GOT3 (cell line): ENCODE results near the gene CFDP1.

Source experiments
- DNase-seq: peaks from one replicate; lab custom pipeline; 2025; ENCODE audit warnings: mixed read lengths; lab: John Stamatoyannopoulos, UW

Gene CFDP1

DNA sequence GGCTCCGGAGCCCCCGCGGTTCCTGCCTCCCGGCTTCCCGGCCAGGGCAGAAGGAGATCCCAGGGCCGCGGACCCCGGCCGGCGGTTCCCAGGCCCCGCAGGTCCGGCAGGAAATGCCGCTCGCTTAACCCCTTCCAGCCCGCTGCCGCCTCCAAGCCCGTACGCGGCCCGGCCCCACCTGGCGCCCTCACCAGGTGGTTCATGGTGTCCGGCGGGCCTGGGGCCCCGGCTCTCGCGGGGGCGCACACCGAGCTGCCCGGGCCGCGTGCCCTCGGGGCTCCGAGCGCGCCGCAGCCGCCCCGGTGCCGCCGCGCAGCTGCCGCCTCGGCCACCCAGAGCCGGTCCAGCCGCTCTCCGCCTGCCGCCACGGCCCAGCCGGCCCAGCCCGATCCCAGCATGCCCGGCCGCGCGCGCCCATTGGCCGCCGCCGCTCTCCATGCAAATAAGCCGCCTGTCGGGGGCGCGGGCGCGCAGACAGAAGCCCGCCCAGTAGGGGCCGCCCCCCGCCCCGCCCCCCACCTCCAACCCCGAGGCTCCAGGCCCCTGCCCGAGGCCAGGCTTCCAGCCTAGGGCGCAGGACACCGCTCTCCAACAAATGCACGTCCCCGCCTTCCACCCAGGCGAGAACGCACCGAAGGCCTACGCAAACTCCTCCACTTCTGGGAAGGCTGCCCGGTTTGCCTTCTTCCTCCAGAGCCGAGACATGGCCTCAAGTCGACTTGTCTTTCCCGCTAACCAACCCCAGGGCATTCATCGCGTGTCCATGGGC lies 181.8 kb downstream of the CFDP1 start, which contains the start of gene BCAR1:
Gene BCAR1 (minus strand): TSS at position 345 of the 769 bp plus-strand sequence. CDS start 142 bp downstream, at position 203.
- DNase-seq: peak; percentile 69

DNA sequence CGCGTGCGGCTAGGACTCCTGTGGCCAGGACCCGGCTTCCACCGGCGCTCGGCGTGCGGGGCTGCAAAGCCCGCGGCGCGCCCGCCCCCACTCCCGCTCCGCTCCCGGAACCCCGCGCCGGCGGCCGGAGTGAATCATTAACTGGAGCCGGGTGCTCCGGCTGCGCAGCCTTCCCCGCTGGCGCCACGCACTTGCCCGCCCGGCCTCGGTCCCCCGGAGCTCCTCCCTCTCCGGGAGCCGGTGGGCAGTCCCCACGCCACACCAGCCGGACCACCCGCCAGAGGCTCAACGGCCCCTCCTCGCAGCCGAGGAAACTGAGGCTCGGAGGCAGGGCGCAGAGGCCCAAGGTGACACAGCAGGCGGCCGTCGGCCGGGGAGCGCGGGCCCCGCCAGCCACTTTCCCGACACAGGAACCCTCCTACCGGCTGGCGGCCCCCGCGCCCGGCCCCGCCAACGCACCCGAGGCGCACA lies 182.5 kb downstream of the CFDP1 start:
- DNase-seq: no peak

DNA sequence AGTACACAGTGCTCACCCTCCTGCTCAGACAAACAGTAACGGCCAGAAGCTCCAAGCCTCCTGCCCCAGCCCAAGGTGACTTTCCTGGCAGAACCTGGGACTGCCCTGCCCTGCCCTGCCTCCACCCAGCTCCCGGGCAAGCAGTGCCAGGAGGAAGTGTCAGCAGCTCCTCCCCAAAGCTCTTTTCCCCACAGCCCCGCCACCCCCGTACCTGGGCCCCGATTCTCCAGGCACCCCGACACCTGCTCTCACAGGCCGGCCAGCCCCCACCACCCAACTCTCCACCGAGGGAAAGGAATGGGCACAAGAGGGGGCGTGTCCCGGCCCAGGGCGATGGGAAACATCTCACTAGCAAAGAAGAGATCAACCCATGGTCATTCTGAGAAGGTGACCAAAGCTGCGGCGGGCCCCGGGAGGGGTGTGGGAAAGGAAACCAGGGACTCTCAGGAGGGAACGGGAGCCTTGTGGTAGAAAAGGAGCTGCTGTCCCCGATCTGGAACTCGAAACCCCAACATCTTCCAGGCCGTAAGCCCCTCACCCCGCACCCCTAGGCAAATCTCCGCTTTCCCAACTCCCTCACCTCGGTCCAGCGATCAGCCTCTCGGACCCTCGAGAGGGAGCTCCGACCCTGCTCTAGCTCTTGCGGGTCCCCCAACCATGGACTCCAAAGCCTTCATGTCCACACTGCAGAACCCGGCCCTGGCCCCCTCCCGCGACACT lies 183.1 kb downstream of the CFDP1 start:
- no peak for DNase-seq

DNA sequence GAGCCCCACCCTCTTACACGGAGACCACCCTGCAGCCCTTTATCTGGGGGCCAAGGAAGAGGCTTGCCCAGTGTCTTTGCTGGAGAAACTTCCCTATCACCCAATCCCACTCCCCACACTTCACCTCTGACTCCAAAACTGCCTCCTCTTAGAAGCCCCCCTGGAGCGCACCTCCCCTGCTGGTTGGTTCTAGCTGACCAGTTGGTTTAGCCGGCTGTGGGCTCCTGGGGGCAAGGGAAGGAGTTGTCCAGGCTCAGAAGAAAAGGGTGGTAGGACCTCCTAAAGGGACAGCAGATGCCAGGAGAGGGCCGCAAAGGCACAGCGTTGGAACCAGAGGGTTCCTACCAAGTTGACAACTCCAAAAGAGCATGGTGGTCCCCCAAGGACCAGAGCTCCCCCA lies 183.9 kb downstream of the CFDP1 start:
- DNase-seq: no peak

DNA sequence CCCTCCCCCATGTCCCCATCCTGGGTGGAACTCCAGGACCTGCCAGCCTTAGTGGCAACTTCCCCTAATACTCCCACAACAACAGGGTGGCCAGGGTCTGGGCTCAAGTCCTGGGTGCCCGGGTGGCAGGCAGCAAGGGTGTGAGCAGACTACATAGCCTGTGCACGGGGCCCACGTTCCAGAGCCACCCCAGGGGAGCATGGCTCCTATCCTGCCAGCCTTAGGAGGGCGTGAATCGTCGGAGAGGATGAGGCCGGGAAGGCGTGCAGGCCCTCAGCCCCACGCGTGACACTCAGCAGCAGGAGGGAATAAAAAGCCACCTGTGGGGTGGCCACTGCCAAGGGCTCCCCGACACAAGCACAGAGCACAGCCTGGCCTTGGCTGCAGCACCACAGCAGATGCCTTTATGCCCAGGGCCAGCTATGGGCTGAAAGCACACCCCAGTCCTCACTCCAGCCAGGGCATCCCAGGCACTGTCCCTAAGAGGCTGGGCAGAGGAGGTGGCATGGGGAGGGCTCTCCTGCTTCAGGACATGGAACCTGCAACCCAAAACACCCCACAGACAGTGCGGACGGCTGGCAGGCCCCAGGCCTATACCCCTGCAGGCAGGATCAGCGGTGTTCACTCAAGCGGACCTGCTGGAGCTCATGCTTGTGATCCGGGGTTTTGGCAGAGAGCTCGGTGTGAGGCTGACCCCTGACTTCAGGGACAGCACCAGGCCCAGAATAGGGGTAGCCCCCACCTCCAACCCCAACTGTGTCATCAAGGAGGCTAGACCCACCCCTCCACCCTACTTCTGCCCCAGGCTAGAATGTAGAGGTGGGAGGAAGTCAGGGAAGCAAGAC lies 184.5 kb downstream of the CFDP1 start:
- no peak for DNase-seq

DNA sequence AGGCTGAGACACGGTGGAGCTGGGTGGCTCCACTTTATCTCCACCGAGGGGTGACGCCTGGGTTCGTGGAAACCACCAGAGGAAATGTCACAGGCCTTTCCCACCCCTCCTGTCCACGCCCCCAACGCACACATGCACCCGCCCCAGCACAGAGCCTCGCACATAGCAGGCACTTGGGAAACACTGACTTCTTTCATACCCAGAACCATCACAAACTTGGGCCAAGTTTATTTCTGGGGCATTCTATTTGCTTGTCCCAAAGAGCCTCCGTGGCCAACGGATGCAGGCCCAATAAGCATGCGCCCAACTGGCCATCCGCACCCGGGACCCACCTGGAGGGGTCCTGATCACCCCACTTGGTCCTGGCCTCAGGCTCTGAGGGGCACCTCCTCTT lies 185.2 kb downstream of the CFDP1 start:
- DNase-seq: no peak

DNA sequence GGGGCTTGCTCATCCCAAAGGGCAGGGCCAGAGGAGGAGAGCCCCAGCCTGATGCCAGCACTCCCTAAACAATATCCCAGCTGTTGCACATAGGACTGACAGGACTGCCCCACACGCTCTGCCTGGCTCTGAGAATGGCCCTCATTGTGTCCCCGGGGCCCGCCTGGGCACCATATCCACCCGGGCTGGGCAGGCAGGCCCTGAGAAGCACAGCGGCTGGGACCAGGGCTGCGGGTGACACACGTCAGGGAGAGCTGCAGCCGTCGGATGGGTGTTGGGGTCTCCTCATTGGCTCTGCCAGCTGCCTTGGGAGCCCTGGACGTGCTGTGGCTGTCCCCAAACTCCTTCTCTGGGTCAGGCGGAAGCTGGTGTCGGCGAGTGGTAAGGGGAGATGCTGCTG lies 186.1 kb downstream of the CFDP1 start:
- DNase-seq: no peak

DNA sequence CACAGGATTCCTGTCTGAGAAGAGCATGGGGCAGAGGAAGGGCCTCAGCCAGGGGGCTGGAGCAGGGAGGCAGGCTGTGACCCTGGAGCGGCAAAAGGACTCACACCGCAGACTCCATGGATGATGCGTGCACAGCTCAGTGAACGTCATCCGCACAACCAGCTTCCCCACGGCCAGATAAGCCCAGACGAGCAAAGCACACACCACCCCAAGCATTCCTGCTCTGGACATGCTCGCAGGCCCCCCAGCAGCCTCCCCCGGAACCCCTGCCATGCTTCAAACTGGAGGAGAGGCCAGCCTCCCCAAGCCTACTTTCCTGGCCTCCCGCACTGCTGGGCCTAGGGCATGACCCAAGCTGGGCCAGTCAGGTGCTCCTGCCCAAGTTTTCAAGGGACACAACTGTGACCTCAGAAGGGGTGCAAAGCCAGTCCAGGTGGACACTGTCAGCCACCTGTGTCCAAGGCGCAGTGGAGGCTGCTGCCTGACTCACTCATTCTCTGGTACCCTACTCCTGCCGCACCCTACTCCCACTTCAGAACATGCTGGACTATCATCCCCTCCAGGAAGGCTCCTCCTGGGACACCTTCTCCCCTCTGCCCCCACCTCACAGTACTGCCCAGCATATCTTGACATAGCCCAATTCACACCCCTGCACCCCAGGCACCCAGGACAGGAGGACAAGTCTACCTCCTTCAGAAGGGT lies 186.6 kb downstream of the CFDP1 start:
- DNase-seq: no peak

DNA sequence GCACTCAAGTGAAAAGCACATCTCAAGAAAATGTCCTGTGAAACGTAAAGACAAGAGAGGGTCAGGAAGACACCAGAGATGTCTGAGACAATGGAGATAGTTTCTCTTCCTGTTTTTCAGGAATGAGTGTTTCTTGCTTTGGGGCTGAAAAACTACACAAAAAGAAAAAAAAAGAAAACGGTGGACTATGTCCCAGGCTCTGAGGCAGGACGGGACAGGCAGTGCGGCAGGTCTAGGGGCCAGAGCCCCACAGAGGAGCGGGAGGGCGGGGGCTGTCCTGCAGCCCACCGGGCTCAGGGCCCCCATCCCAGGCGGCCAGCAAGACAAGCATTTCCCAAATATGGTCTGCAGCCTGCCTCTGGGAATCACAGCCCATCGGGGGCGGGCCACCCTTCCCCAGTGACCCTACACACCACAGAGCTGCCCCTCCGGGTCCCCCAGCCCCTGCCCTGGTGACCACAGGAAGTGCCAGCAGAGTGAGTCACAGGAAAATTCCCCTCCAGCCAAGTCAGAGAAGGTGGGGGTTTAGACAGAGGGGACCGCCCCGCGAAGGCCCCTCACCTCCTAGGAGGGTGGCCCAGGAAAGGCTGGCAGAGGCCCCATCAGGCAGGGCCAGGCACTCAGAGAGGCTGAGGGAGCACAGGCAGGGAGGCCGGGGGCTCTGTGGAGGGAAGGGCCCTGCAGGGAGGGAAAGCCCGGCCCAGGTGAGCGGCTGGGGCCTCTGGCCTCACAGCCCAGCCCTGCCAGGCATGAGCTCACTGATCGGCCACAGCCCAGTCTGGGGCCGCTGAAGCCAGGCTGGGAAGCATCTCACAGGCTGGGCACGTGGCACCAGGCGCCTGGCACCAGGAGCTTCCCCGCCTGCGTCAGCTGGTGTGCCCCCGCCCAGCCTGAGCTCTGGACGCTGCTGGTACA lies 188.2 kb downstream of the CFDP1 start:
- peak; percentile 89 for DNase-seq

DNA sequence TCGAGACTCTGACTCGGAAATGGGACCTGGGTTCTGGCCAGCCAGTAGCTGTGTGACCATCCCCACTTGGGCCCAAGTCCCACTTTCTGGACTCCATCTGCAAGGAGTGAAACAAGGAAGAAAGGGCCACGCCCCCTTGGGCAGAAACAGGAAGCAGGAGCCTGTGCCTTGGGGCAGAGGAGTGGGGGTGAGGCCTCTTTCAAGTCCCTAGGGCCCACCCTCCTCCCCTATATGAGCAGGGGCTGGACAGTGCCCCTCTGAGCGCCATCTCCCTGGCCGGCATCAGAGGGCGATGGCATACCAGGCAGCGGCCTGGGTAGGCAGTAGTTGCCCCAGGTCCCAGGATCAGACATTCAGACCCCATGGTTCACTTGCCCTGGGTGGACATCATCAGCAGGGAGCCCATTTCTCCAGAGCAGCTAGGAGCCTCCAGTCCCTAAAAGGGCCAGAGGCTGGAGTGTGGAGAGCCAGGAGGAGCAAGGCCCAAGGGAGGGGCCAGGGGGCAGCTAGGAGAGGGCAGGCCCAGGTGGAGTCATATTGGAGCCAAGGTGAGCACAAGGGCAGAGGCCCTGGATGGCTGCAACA lies 189.0 kb downstream of the CFDP1 start:
- DNase-seq: no peak
